Activated naive CD8-positive, alpha-beta T cell (primary cell): ENCODE results near the gene DDX59.
"Not testable (repeated sequence)": the region's sequence is repeated elsewhere in the genome, so short reads cannot be mapped to it uniquely, and the experiment has no call there.

Experiments
- H3K27ac Mint-ChIP-seq: one replicate; pipeline ENCODE4 v1.8.0; 2021; ENCODE audit warnings: mixed read lengths
- H3K27me3 Mint-ChIP-seq: one replicate; pipeline ENCODE4 v1.8.0; 2021; ENCODE audit warnings: mixed read lengths
- H3K36me3 Mint-ChIP-seq: one replicate; pipeline ENCODE4 v1.8.0; 2021; ENCODE audit warnings: mixed read lengths
- H3K4me1 Mint-ChIP-seq: one replicate; pipeline ENCODE4 v1.8.0; 2021; ENCODE audit warnings: low read depth, mixed read lengths
- H3K4me3 Mint-ChIP-seq: one replicate; pipeline ENCODE4 v1.8.0; 2021; ENCODE audit warnings: mild to moderate bottlenecking, mixed read lengths
- H3K9me3 Mint-ChIP-seq: one replicate; pipeline ENCODE4 v1.8.0; 2021; ENCODE audit warnings: low read depth, mixed read lengths

The DDX59 gene

GRCh38 chr1:200654660-200655059 lies 15.0 kb downstream of the DDX59 start:
- peaks cover 14% of the 10 kb centered on the region for H3K4me1 Mint-ChIP-seq
- peaks cover 18% of the 10 kb centered on the region for H3K36me3 Mint-ChIP-seq
- H3K27ac Mint-ChIP-seq: no peak overlapping the region
- no peaks in the 10 kb centered on the region for H3K9me3 Mint-ChIP-seq
- H3K4me3 Mint-ChIP-seq: no peak overlapping the region
- no peaks in the 10 kb centered on the region for H3K27me3 Mint-ChIP-seq

- Mint-ChIP-seq H3K36me3 (peaks cover 18% of the 10 kb centered on the region), H3K4me3 (no peak overlapping the region), H3K4me1 (peaks cover 14% of the 10 kb centered on the region), H3K9me3 (no peaks in the 10 kb centered on the region), H3K27me3 (no peaks in the 10 kb centered on the region), H3K27ac (peak overlapping the region; percentile 71)
Observed at GRCh38 chr1:200653022-200653462, 16.7 kb downstream of the DDX59 start.

GRCh38 chr1:200652378-200652777 lies 17.3 kb downstream of the DDX59 start:
- peaks cover 18% of the 10 kb centered on the region for H3K36me3 Mint-ChIP-seq
- no peak overlapping the region for H3K4me3 Mint-ChIP-seq
- H3K4me1 Mint-ChIP-seq: peaks cover 14% of the 10 kb centered on the region
- H3K27ac Mint-ChIP-seq: no peak overlapping the region
- no peaks in the 10 kb centered on the region for H3K27me3 Mint-ChIP-seq
- H3K9me3 Mint-ChIP-seq: no peaks in the 10 kb centered on the region

GRCh38 chr1:200646515-200646914 lies 23.2 kb downstream of the DDX59 start:
- H3K36me3 Mint-ChIP-seq: peaks cover 9% of the 10 kb centered on the region
- H3K27me3 Mint-ChIP-seq: no peaks in the 10 kb centered on the region
- H3K4me1 Mint-ChIP-seq: no peaks in the 10 kb centered on the region
- no peak overlapping the region for H3K27ac Mint-ChIP-seq
- H3K9me3 Mint-ChIP-seq: no peaks in the 10 kb centered on the region
- H3K4me3 Mint-ChIP-seq: no peak overlapping the region

GRCh38 chr1:200644021-200644420 lies 25.7 kb downstream of the DDX59 start:
- H3K27me3 Mint-ChIP-seq: no peaks in the 10 kb centered on the region
- peaks cover 9% of the 10 kb centered on the region for H3K36me3 Mint-ChIP-seq
- peaks cover 3% of the 10 kb centered on the region for H3K4me1 Mint-ChIP-seq
- no peak overlapping the region for H3K27ac Mint-ChIP-seq
- H3K9me3 Mint-ChIP-seq: no peaks in the 10 kb centered on the region
- H3K4me3 Mint-ChIP-seq: no peak overlapping the region

GRCh38 chr1:200642481-200642880 lies 27.2 kb downstream of the DDX59 start:
- Mint-ChIP-seq H3K9me3 (no peaks in the 10 kb centered on the region), H3K27me3 (no peaks in the 10 kb centered on the region), H3K27ac (no peak overlapping the region), H3K36me3 (peaks cover 9% of the 10 kb centered on the region), H3K4me1 (peaks cover 3% of the 10 kb centered on the region), H3K4me3 (no peak overlapping the region)

- Mint-ChIP-seq H3K27ac (no peak overlapping the region), H3K36me3 (no peaks in the 10 kb centered on the region), H3K4me1 (peaks cover 3% of the 10 kb centered on the region), H3K4me3 (no peak overlapping the region), H3K27me3 (no peaks in the 10 kb centered on the region), H3K9me3 (no peaks in the 10 kb centered on the region)
Observed at GRCh38 chr1:200640963-200641401, 28.7 kb downstream of the DDX59 start.

GRCh38 chr1:200640373-200640962 lies 29.2 kb downstream of the DDX59 start:
- no peaks in the 10 kb centered on the region for H3K27me3 Mint-ChIP-seq
- no peak overlapping the region for H3K27ac Mint-ChIP-seq
- peaks cover 3% of the 10 kb centered on the region for H3K4me1 Mint-ChIP-seq
- H3K9me3 Mint-ChIP-seq: no peaks in the 10 kb centered on the region
- no peaks in the 10 kb centered on the region for H3K36me3 Mint-ChIP-seq
- no peak overlapping the region for H3K4me3 Mint-ChIP-seq

- H3K4me3 Mint-ChIP-seq: no peak overlapping the region
- no peaks in the 10 kb centered on the region for H3K9me3 Mint-ChIP-seq
- H3K4me1 Mint-ChIP-seq: peaks cover 3% of the 10 kb centered on the region
- H3K27ac Mint-ChIP-seq: no peak overlapping the region
- no peaks in the 10 kb centered on the region for H3K27me3 Mint-ChIP-seq
- no peaks in the 10 kb centered on the region for H3K36me3 Mint-ChIP-seq
Observed at GRCh38 chr1:200638073-200638472, 31.6 kb downstream of the DDX59 start.

GRCh38 chr1:200636681-200637080 lies 33.0 kb downstream of the DDX59 start:
- no peaks in the 10 kb centered on the region for H3K27me3 Mint-ChIP-seq
- H3K4me3 Mint-ChIP-seq: no peak overlapping the region
- H3K36me3 Mint-ChIP-seq: no peaks in the 10 kb centered on the region
- H3K4me1 Mint-ChIP-seq: peaks cover 3% of the 10 kb centered on the region
- H3K27ac Mint-ChIP-seq: no peak overlapping the region
- no peaks in the 10 kb centered on the region for H3K9me3 Mint-ChIP-seq

GRCh38 chr1:200634261-200635122 lies 35.2 kb downstream of the DDX59 start:
- H3K27ac Mint-ChIP-seq: no peak overlapping the region
- H3K4me1 Mint-ChIP-seq: no peaks in the 10 kb centered on the region
- no peaks in the 10 kb centered on the region for H3K27me3 Mint-ChIP-seq
- H3K9me3 Mint-ChIP-seq: no peaks in the 10 kb centered on the region
- no peak overlapping the region for H3K4me3 Mint-ChIP-seq
- no peaks in the 10 kb centered on the region for H3K36me3 Mint-ChIP-seq

GRCh38 chr1:200631375-200631774 lies 38.3 kb downstream of the DDX59 start:
- H3K36me3 Mint-ChIP-seq: no peaks in the 10 kb centered on the region
- H3K4me3 Mint-ChIP-seq: no peak overlapping the region
- H3K27me3 Mint-ChIP-seq: no peaks in the 10 kb centered on the region
- no peak overlapping the region for H3K27ac Mint-ChIP-seq
- H3K4me1 Mint-ChIP-seq: peaks cover 20% of the 10 kb centered on the region
- no peaks in the 10 kb centered on the region for H3K9me3 Mint-ChIP-seq

- H3K4me3 Mint-ChIP-seq, H3K27me3 Mint-ChIP-seq, H3K9me3 Mint-ChIP-seq, H3K36me3 Mint-ChIP-seq, H3K27ac Mint-ChIP-seq: not testable (repeated sequence)
- peaks cover 24% of the 10 kb centered on the region for H3K4me1 Mint-ChIP-seq
Observed at GRCh38 chr1:200630515-200630899, 39.2 kb downstream of the DDX59 start.

- Mint-ChIP-seq H3K9me3 (no peaks in the 10 kb centered on the region), H3K27me3 (no peaks in the 10 kb centered on the region), H3K4me3 (no peak overlapping the region), H3K36me3 (no peaks in the 10 kb centered on the region), H3K27ac (no peak overlapping the region), H3K4me1 (peaks cover 30% of the 10 kb centered on the region)
Observed at GRCh38 chr1:200629876-200630514, 39.7 kb downstream of the DDX59 start.

GRCh38 chr1:200628223-200628881 lies 41.4 kb downstream of the DDX59 start:
- Mint-ChIP-seq H3K27me3 (no peaks in the 10 kb centered on the region), H3K9me3 (no peaks in the 10 kb centered on the region), H3K4me3 (peak overlapping the region; percentile 35), H3K4me1 (peaks cover 34% of the 10 kb centered on the region), H3K36me3 (no peaks in the 10 kb centered on the region), H3K27ac (peak overlapping the region; percentile 50)
